Bronchial epithelial cell (primary cell): Measurements from ENCODE around the gene SELENOI. TPM values are rescaled to one million over a fixed set of nuclear protein-coding genes. Genes with fewer than 3 reads are reported as not detected.
A peak's percentile ranks its signal among the peaks of the same experiment; 100 is the strongest.
"Not testable (repeated sequence)": the region's sequence is repeated elsewhere in the genome, so short reads cannot be mapped to it uniquely, and the experiment has no call there.

Experiments used
- DNase-seq: peaks from one replicate; pipeline ENCODE4 v3.0.0-alpha.2; 2010; ENCODE audit warnings: low read depth
- FAIRE-seq: peaks from 2 replicates; lab custom pipeline; 2011; peaks lifted over from hg19 to GRCh38; lab: Jason Lieb, UNC
- H3K27me3 ChIP-seq: 2 replicates; pipeline ENCODE4 v1.5.1; 2011; ENCODE audit warnings: low read length; ENCODE audit not compliant: control insufficient read depth, insufficient read depth
- H3K36me3 ChIP-seq: 2 replicates; pipeline ENCODE4 v1.5.1; 2011; ENCODE audit warnings: low read length; ENCODE audit not compliant: control insufficient read depth, insufficient read depth
- H3K4me3 ChIP-seq: 2 replicates; pipeline ENCODE4 v1.5.1; 2011; ENCODE audit warnings: mild to moderate bottlenecking, low read depth, low read length, control low read depth
- total RNA-seq: library from RNA; depleted of rRNA; stranded (reverse); fragments of >200 nt; gene quantifications from 2 replicates; pipeline ENCODE4 v1.2.1, GENCODE V29; 2014
- TF ChIP-seq, protein P1 (sequence below): IDR thresholded peaks from 2 replicates; pipeline ENCODE4 v1.5.1; 2011; ENCODE audit warnings: mild to moderate bottlenecking, moderate library complexity, low read length, control low read depth, inconsistent platforms; ENCODE audit not compliant: insufficient read depth, severe bottlenecking

The SELENOI gene
- total RNA-seq, 1 donor from 2014 or later, result 32.6 TPM

DNA sequence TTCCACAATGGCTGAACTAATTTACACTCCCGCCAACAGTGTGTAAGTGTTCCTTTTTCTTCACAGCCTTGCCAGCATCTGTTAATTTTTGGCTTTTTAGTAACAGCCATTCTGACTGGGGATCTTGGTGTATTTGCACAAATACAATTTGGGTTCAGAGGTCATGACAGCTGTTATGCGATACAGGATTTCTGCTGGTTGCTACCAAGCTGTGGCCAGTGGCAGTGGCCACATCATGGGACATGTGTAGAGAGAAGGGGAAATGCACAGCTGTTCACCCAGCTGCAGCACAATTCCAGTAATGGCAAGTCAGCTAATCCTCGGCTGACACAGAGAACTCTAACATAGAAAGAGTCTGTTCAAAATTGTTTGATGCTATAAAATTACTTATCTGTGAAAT lies 21.0 kb upstream of the SELENOI start:
- no peaks in the 10 kb centered on the region for H3K36me3 ChIP-seq
- TF ChIP-seq, protein P1, sequence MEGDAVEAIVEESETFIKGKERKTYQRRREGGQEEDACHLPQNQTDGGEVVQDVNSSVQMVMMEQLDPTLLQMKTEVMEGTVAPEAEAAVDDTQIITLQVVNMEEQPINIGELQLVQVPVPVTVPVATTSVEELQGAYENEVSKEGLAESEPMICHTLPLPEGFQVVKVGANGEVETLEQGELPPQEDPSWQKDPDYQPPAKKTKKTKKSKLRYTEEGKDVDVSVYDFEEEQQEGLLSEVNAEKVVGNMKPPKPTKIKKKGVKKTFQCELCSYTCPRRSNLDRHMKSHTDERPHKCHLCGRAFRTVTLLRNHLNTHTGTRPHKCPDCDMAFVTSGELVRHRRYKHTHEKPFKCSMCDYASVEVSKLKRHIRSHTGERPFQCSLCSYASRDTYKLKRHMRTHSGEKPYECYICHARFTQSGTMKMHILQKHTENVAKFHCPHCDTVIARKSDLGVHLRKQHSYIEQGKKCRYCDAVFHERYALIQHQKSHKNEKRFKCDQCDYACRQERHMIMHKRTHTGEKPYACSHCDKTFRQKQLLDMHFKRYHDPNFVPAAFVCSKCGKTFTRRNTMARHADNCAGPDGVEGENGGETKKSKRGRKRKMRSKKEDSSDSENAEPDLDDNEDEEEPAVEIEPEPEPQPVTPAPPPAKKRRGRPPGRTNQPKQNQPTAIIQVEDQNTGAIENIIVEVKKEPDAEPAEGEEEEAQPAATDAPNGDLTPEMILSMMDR, result no peak
- no peak for FAIRE-seq
- H3K4me3 ChIP-seq, result no peak overlapping the region
- DNase-seq, result no peak
- no peaks in the 10 kb centered on the region for H3K27me3 ChIP-seq

DNA sequence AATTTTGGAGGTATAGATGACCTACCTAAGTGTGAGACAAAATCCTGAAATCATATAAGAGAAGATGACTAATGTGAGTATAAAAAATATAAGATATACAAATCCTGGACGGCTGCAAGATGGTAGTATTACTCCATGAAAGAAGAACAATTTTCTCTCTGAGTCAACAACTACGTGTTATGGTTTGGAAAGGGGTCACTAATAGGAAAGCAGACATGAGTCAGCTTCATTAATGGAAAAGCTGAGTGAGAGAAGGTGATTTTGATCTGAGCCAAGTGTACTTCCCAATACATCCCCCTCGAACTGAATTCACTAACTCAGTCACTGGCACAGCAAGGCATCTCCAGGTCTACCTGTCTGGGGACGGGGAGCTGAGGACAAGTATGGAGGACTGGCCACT lies 20.1 kb upstream of the SELENOI start:
- FAIRE-seq, result no peak
- Histone ChIP-seq H3K36me3 (no peaks in the 10 kb centered on the region), H3K4me3 (no peak overlapping the region), H3K27me3 (no peaks in the 10 kb centered on the region)
- peak; percentile 63 for DNase-seq
- TF ChIP-seq, protein P1, result no peak

DNA sequence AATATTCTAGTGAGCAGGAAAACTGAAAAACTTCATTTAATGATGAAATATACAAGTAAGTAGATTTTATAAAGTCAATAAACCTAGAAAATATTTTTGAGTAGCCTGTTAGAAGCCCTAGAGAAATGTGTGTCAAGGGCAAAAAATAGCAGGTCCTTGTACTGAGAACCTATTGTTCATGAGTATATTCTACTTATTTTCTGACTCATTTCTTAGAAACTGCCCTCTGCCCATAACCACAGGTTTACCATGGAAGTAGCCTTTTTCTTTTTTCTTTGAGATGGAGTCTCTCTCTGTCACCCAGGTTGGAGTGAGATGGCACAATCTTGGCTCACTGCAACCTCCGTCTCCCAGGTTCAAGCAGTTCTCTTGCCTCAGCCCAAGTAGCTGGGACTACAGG lies 19.4 kb upstream of the SELENOI start:
- TF ChIP-seq, protein P1, result no peak
- no peaks in the 10 kb centered on the region for H3K27me3 ChIP-seq
- FAIRE-seq (no peak), DNase-seq (no peak)
- H3K36me3 ChIP-seq, result no peaks in the 10 kb centered on the region
- no peak overlapping the region for H3K4me3 ChIP-seq

DNA sequence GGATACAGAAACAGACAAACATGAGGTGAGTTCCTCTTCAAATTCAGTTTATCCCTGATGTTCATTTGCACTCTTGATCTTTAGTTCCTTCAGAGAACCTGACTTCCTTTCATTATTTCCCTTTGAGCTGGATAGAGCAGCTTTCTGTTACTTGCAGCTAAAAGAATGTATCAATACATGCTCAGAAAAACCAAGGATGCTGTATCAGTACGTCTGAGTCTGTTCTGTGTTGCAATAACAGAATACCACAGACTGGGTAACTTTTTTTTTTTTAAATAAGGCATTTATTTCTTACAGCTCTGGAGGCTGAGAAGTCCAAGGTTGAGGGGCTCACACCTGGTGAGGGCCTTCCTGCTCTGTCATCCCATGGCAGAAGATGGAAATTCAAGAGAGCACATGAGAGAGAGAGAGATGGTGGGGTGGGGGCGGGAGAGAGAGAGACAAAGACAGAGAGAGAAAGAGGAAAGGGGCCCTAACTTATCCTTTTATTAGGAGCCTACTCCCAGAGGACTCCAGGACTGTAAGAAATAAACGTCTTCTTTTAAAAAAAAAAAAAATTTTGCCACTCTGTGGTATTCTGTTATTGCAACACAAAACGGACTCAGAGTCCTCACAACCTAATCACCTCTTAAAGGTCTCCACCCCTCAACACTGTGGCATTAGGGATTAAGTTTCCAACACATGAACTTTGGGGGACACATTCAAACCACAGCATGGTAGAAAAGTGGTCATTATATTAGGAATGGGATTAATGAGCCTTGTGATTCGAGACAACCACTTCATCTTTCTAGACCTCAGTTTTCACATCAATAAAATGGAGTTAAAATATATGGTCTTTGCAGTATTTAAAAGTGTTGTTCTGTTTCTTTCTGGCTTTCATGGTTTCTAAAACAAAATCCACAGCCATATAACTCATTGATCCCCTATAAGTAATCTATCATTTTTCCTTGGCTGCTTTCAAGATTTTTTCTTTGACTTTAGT lies 18.4 kb upstream of the SELENOI start:
- no peak for FAIRE-seq
- no peaks in the 10 kb centered on the region for H3K27me3 ChIP-seq
- H3K4me3 ChIP-seq, result no peak overlapping the region
- H3K36me3 ChIP-seq, result no peaks in the 10 kb centered on the region
- no peak for DNase-seq
- TF ChIP-seq, protein P1, result no peak

DNA sequence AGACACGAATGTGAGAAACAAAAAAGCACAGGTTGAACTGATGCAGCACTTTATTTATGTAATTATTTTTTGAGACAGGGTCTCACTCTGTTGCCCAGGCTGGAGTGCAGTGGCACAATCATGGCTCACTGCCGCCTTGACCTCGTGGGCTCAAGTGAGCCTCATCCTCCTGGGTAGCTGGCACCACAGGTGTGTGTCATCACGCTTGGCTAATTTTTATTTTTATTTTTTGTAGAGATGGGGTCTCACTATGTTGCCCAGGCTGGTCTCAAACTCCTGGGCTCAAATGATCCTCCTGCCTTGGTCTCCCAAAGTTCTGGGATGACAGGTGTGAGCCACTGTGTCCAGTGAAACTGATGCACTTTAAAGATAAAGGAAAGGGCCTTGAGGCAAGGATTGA lies 16.9 kb upstream of the SELENOI start:
- not testable (repeated sequence) for H3K27me3 ChIP-seq, H3K36me3 ChIP-seq, H3K4me3 ChIP-seq, FAIRE-seq, DNase-seq

DNA sequence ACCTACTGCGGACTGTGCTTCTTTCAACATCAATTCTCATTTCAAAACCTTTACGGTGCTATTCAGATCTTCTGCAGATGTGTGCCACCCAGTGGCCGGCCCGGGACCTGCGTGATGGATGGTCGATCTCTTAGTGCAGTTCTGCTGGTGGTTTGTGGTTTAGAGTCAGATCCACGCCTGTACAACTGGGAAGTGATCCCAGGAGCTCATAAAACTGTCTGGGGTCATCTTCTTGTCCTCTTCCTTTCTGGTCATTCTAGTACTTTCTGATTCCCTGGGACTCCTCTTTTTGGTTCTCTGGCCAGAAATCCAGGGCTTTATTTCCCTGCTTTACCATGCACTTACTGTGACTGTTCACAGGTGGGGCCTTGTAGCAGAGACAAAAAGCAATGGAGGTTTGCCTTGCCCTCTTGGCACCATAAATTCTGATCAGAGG lies 15.8 kb upstream of the SELENOI start:
- no peaks in the 10 kb centered on the region for H3K27me3 ChIP-seq
- no peak overlapping the region for H3K4me3 ChIP-seq
- DNase-seq (peak; percentile 69), FAIRE-seq (no peak)
- TF ChIP-seq, protein P1, result peak; percentile 86
- no peaks in the 10 kb centered on the region for H3K36me3 ChIP-seq
